Measurements from ENCODE around the gene DNAJC27. TPM values are rescaled to one million over a fixed set of nuclear protein-coding genes. Genes with fewer than 3 reads are reported as not detected.

DNAJC27 gene
- total and polyA plus RNA-seq, 2 experiments from 2014 or later, result 7.4 to 11.3 TPM

GRCh38 chr2:24919037-24919505 is 52.7 kb downstream of the DNAJC27 start:
- no peaks in the 10 kb centered on the region for H3K9me3 ChIP-seq (ENCODE audit: low read depth)
- H3K27me3 ChIP-seq, result peaks cover 36% of the 10 kb centered on the region
- TF ChIP-seq CTCF (IDR thresholded peaks at IDR 0.05; ENCODE audit: low read depth, low read length), result no peak
- H3K27ac ChIP-seq, result no peak overlapping the region
- DNase-seq (ENCODE audit: low read depth in 1 of 2, low spot score in 1 of 2), result peak in 1 of 2 donors; percentile 5
- H3K4me3 ChIP-seq, result peak overlapping the region; percentile 56
- H3K36me3 ChIP-seq, result no peaks in the 10 kb centered on the region
- no peaks in the 10 kb centered on the region for H3K4me1 ChIP-seq (ENCODE audit: low read depth)

GRCh38 chr2:24918326-24919036 is 53.3 kb downstream of the DNAJC27 start:
- no peak for TF ChIP-seq CTCF (IDR thresholded peaks at IDR 0.05; ENCODE audit: low read depth, low read length)
- DNase-seq (ENCODE audit: low read depth in 1 of 2, low spot score in 1 of 2), result no peak
- H3K36me3 ChIP-seq, result no peaks in the 10 kb centered on the region
- peaks cover 36% of the 10 kb centered on the region for H3K27me3 ChIP-seq
- H3K4me3 ChIP-seq, result no peak overlapping the region
- H3K9me3 ChIP-seq (ENCODE audit: low read depth), result no peaks in the 10 kb centered on the region
- no peak overlapping the region for H3K27ac ChIP-seq
- H3K4me1 ChIP-seq (ENCODE audit: low read depth), result no peaks in the 10 kb centered on the region

- H3K4me3 ChIP-seq, result no peak overlapping the region
- H3K4me1 ChIP-seq (ENCODE audit: low read depth), result no peaks in the 10 kb centered on the region
- no peak for DNase-seq (ENCODE audit: low read depth in 1 of 2, low spot score in 1 of 2)
- no peak for TF ChIP-seq CTCF (IDR thresholded peaks at IDR 0.05; ENCODE audit: low read depth, low read length)
- H3K27ac ChIP-seq, result no peak overlapping the region
- H3K27me3 ChIP-seq, result peaks cover 36% of the 10 kb centered on the region
- H3K36me3 ChIP-seq, result no peaks in the 10 kb centered on the region
- no peaks in the 10 kb centered on the region for H3K9me3 ChIP-seq (ENCODE audit: low read depth)
Observed at GRCh38 chr2:24917731-24918325, 53.9 kb downstream of the DNAJC27 start.

- no peak overlapping the region for H3K27ac ChIP-seq
- no peaks in the 10 kb centered on the region for H3K9me3 ChIP-seq (ENCODE audit: low read depth)
- peak in 1 of 2 donors; percentile 30 for DNase-seq (ENCODE audit: low read depth in 1 of 2, low spot score in 1 of 2)
- no peaks in the 10 kb centered on the region for H3K36me3 ChIP-seq
- TF ChIP-seq CTCF (IDR thresholded peaks at IDR 0.05; ENCODE audit: low read depth, low read length), result no peak
- peaks cover 36% of the 10 kb centered on the region for H3K27me3 ChIP-seq
- no peak overlapping the region for H3K4me3 ChIP-seq
- H3K4me1 ChIP-seq (ENCODE audit: low read depth), result no peaks in the 10 kb centered on the region
Observed at GRCh38 chr2:24917086-24917485, 54.7 kb downstream of the DNAJC27 start.

GRCh38 chr2:24915796-24916195 is 56.0 kb downstream of the DNAJC27 start:
- no peak overlapping the region for H3K27ac ChIP-seq
- peak in 1 of 2 donors; percentile 32 for DNase-seq (ENCODE audit: low read depth in 1 of 2, low spot score in 1 of 2)
- no peaks in the 10 kb centered on the region for H3K9me3 ChIP-seq (ENCODE audit: low read depth)
- H3K4me1 ChIP-seq (ENCODE audit: low read depth), result no peaks in the 10 kb centered on the region
- H3K4me3 ChIP-seq, result no peak overlapping the region
- H3K27me3 ChIP-seq, result peaks cover 25% of the 10 kb centered on the region
- no peak for TF ChIP-seq CTCF (IDR thresholded peaks at IDR 0.05; ENCODE audit: low read depth, low read length)
- H3K36me3 ChIP-seq, result no peaks in the 10 kb centered on the region

All from cardiac muscle cell (in vitro differentiated cells and primary cell).